ENCODE measurements around the gene IRAK3.

Gene IRAK3

DNA sequence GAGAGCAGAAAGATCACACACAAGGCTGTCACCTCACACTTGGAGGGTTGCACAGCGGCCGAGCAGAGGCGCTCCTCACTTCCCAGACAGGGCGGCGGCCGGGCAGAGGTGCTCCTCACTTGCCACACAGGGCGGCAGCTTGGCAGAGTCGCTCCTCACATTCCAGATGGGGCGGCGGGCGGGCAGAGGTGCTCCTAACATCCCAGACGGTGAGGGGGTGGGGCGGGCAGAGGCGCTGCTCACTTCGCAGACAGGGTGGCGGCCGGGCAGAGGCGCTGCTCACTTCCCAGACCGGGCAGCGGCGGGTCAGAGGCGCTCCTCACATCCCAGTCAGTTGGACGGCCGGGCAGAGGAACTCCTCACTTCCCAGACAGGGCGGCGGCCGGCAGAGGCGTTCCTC lies 28.3 kb upstream of the IRAK3 start:
- Histone ChIP-seq H3K4me2 (ENCODE audit: low read depth, low read length, poor library complexity, severe bottlenecking) (no peak overlapping the region), H3K9ac (ENCODE audit: low read length) (no peak overlapping the region), H3K36me3 (ENCODE audit: low read length) (peaks cover 15% of the 10 kb centered on the region), H4K20me1 (ENCODE audit: low read depth, low read length) (no peaks in the 10 kb centered on the region), H3K79me2 (ENCODE audit: insufficient read depth, low read length) (peaks cover 96% of the 10 kb centered on the region), H3K4me3 (ENCODE audit: insufficient read depth, low read length, poor library complexity, severe bottlenecking) (no peak overlapping the region), H3K9me3 (ENCODE audit: insufficient read depth, low read length) (no peaks in the 10 kb centered on the region; the same call in 1 of the 2 replicates), H3K27me3 (ENCODE audit: low read length) (no peaks in the 10 kb centered on the region), H3K27ac (ENCODE audit: low read depth, low read length) (no peak overlapping the region), H3F3A (ENCODE audit: insufficient read depth) (no peaks in the 10 kb centered on the region), H3K9me2 (replicated peaks; ENCODE audit: insufficient read depth, low read length) (no peaks in the 10 kb centered on the region), H2AFZ (ENCODE audit: low read depth, low read length, severe bottlenecking) (no peak overlapping the region)
- TF ChIP-seq, protein P1, sequence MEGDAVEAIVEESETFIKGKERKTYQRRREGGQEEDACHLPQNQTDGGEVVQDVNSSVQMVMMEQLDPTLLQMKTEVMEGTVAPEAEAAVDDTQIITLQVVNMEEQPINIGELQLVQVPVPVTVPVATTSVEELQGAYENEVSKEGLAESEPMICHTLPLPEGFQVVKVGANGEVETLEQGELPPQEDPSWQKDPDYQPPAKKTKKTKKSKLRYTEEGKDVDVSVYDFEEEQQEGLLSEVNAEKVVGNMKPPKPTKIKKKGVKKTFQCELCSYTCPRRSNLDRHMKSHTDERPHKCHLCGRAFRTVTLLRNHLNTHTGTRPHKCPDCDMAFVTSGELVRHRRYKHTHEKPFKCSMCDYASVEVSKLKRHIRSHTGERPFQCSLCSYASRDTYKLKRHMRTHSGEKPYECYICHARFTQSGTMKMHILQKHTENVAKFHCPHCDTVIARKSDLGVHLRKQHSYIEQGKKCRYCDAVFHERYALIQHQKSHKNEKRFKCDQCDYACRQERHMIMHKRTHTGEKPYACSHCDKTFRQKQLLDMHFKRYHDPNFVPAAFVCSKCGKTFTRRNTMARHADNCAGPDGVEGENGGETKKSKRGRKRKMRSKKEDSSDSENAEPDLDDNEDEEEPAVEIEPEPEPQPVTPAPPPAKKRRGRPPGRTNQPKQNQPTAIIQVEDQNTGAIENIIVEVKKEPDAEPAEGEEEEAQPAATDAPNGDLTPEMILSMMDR (IDR thresholded peaks at IDR 0.05; ENCODE audit: insufficient read depth, low read length, poor library complexity, severe bottlenecking), result no peak
- no peak for TF ChIP-seq EZH2phosphoT487 (conservative IDR thresholded peaks at IDR 0.05; ENCODE audit: low read length)

DNA sequence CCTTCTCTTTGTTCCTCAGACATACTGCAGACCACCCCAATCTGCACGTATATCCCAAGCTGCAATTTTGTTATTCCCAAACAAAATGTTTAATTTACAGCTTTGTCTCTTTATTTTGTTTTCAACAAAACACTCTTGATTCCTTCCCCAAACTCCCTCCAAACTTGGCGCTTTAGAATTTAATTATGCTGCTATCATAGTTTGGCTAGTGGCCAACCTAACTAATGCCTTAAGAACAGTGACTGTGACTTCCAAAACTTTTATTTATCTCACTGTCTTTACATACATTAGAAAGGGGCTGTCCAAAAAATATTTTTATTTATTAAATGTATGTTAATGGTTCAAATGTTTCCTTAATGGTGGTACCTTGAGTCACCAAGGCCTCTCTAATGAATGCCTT lies 26.3 kb upstream of the IRAK3 start:
- Histone ChIP-seq H3K9me3 (ENCODE audit: insufficient read depth, low read length) (no peaks in the 10 kb centered on the region; the same call in 1 of the 2 replicates), H3K4me3 (ENCODE audit: insufficient read depth, low read length, poor library complexity, severe bottlenecking) (no peak overlapping the region), H4K20me1 (ENCODE audit: low read depth, low read length) (no peaks in the 10 kb centered on the region), H3K9ac (ENCODE audit: low read length) (no peak overlapping the region), H3K9me2 (replicated peaks; ENCODE audit: insufficient read depth, low read length) (no peaks in the 10 kb centered on the region), H2AFZ (ENCODE audit: low read depth, low read length, severe bottlenecking) (no peak overlapping the region), H3K36me3 (ENCODE audit: low read length) (peaks cover 34% of the 10 kb centered on the region), H3K4me2 (ENCODE audit: low read depth, low read length, poor library complexity, severe bottlenecking) (no peak overlapping the region), H3K27ac (ENCODE audit: low read depth, low read length) (no peak overlapping the region), H3K79me2 (ENCODE audit: insufficient read depth, low read length) (peaks cover 96% of the 10 kb centered on the region), H3F3A (ENCODE audit: insufficient read depth) (no peaks in the 10 kb centered on the region), H3K27me3 (ENCODE audit: low read length) (no peaks in the 10 kb centered on the region)
- TF ChIP-seq EZH2phosphoT487 (conservative IDR thresholded peaks at IDR 0.05; ENCODE audit: low read length), result no peak
- TF ChIP-seq, protein P1 (IDR thresholded peaks at IDR 0.05; ENCODE audit: insufficient read depth, low read length, poor library complexity, severe bottlenecking), result no peak

DNA sequence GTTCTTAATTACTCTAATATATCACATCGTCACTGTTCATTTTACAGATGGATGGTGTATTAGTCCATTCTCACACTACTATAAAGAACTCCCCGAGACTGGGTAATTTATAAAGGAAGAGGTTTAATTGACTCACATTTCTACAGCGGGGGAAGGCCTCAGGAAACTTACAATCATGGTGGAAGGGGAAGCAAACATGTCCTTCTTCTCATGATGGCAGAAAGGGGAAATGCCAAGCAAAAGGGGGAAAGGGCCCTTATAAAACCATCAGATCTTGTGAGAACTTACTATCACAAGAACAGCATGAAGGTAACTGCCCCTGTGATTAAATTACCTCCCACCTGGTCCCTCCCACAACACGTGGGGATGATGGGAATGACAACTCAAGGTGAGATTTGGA lies 25.7 kb upstream of the IRAK3 start:
- H3K27ac ChIP-seq (ENCODE audit: low read depth, low read length), result no peak overlapping the region
- no peaks in the 10 kb centered on the region for H3F3A ChIP-seq (ENCODE audit: insufficient read depth)
- no peaks in the 10 kb centered on the region for H3K27me3 ChIP-seq (ENCODE audit: low read length)
- H2AFZ ChIP-seq (ENCODE audit: low read depth, low read length, severe bottlenecking), result no peak overlapping the region
- H4K20me1 ChIP-seq (ENCODE audit: low read depth, low read length), result no peaks in the 10 kb centered on the region
- H3K36me3 ChIP-seq (ENCODE audit: low read length), result peaks cover 35% of the 10 kb centered on the region
- H3K9me2 ChIP-seq (replicated peaks; ENCODE audit: insufficient read depth, low read length), result no peaks in the 10 kb centered on the region
- TF ChIP-seq, protein P1 (IDR thresholded peaks at IDR 0.05; ENCODE audit: insufficient read depth, low read length, poor library complexity, severe bottlenecking), result no peak
- no peak for TF ChIP-seq EZH2phosphoT487 (conservative IDR thresholded peaks at IDR 0.05; ENCODE audit: low read length)
- no peak overlapping the region for H3K4me2 ChIP-seq (ENCODE audit: low read depth, low read length, poor library complexity, severe bottlenecking)
- no peaks in the 10 kb centered on the region; the same call in 1 of the 2 replicates for H3K9me3 ChIP-seq (ENCODE audit: insufficient read depth, low read length)
- no peak overlapping the region for H3K4me3 ChIP-seq (ENCODE audit: insufficient read depth, low read length, poor library complexity, severe bottlenecking)
- H3K79me2 ChIP-seq (ENCODE audit: insufficient read depth, low read length), result peaks cover 100% of the 10 kb centered on the region
- no peak overlapping the region for H3K9ac ChIP-seq (ENCODE audit: low read length)

Measured in SU-DHL-6 (cell line).